Transverse colon (tissue), 4 donors: ENCODE results near the gene RPGR. TPM values are rescaled to one million over a fixed set of nuclear protein-coding genes. Genes with fewer than 3 reads are reported as not detected.

Experiments
- DNase-seq: peaks from one replicate; pipeline ENCODE4 v3.0.0-alpha.2; 2019
- H3K27ac ChIP-seq, 4 donors: fragments of 200-600 bp; sonication (generic); 2 replicates each; pipeline ENCODE4 v1.5.1; 2016 to 2018; ENCODE audit warnings: inconsistent platforms in 4 of 4
- H3K27me3 ChIP-seq: fragments of 200-600 bp; sonication (generic); 2 replicates; pipeline ENCODE4 v1.5.1; 2017; ENCODE audit warnings: inconsistent platforms
- H3K36me3 ChIP-seq, 4 donors: fragments of 200-600 bp; sonication (generic); 2 replicates each; pipeline ENCODE4 v1.5.1; 2017 to 2019; ENCODE audit warnings: inconsistent platforms in 4 of 4
- H3K4me1 ChIP-seq, 4 donors: fragments of 200-600 bp; sonication (generic); 2 replicates each; pipeline ENCODE4 v1.5.1; 2017 to 2020; ENCODE audit warnings: inconsistent platforms in 4 of 4
- H3K4me3 ChIP-seq, 4 donors: fragments of 200-600 bp; sonication (generic); 1 replicate in 1 of 4; 2 replicates in 3 of 4; pipeline versions ENCODE4 v1.5.1 to v1.6.1; 2017 to 2019; ENCODE audit warnings: inconsistent platforms in 4 of 4
- H3K9me3 ChIP-seq, 2 donors: fragments of 200-600 bp; sonication (generic); 2 replicates each; pipeline ENCODE4 v1.5.1; 2017 to 2019; ENCODE audit warnings: inconsistent platforms in 2 of 2
- EP300 ChIP-seq: sonication (generic); formaldehyde crosslinking; IDR thresholded peaks from one replicate; pipeline ENCODE4 v1.6.1; 2017; ENCODE audit warnings: antibody characterized with exemption, low read depth
- POLR2A ChIP-seq: fragments of 450-650 bp; IDR thresholded peaks from one replicate; pipeline ENCODE4 v1.6.1; 2016; ENCODE audit warnings: antibody characterized with exemption, mild to moderate bottlenecking, moderate library complexity
- POLR2AphosphoS5 ChIP-seq, 3 donors: sonication (generic); formaldehyde crosslinking; IDR thresholded peaks; one replicate each; pipeline ENCODE4 v1.6.1; 2016; ENCODE audit warnings: antibody characterized with exemption in 3 of 3
- WGBS, 2 donors: methylation state at CpG; one replicate each; pipeline ENCODE4 v1.1.5; 2018; ENCODE audit warnings: low coverage in 1 of 2; 5-methylcytosine and 5-hydroxymethylcytosine counted together
- in situ Hi-C, 4 donors: fragments of 200-750 bp; cut with MboI; loops; one replicate each; pipeline versions ENCODE4 v1.15.0 to v1.15.1; 2017; ENCODE audit warnings: low sequenced_read_pairs in 3 of 4, low pct_ligation_motif_present in 1 of 4, low pct_unique_long_range_greater_than_20kb in 1 of 4
- intact Hi-C: fragments of 100-400 bp; cut with DNase I; formaldehyde crosslinking; loops from one replicate; pipeline ENCODE4 v1.15.1; 2023; ENCODE audit warnings: low total_unique reads
- total RNA-seq, 4 donors: library from RNA; depleted of rRNA; stranded (reverse); fragments of >200 nt; gene quantifications; one replicate each; pipeline ENCODE4 v1.1.0, GENCODE V29; 2016
- TF ChIP-seq, protein P1 (sequence below), 5 experiments: fragments of 200-600 bp in 3 of 5; fragments of 450-650 bp in 2 of 5; sonication (generic) in 3 of 5; IDR thresholded peaks; 1 replicate in 2 of 5; 2 replicates in 3 of 5; pipeline ENCODE4 v1.5.1; 2016 to 2017; ENCODE audit warnings: antibody characterized with exemption in 5 of 5, inconsistent platforms in 3 of 5, mild to moderate bottlenecking in 2 of 5, moderate library complexity in 1 of 5

RPGR gene
- total RNA-seq, 4 donors from 2014 or later = 11.9 to 33.3 (median 23.7) TPM

DNA sequence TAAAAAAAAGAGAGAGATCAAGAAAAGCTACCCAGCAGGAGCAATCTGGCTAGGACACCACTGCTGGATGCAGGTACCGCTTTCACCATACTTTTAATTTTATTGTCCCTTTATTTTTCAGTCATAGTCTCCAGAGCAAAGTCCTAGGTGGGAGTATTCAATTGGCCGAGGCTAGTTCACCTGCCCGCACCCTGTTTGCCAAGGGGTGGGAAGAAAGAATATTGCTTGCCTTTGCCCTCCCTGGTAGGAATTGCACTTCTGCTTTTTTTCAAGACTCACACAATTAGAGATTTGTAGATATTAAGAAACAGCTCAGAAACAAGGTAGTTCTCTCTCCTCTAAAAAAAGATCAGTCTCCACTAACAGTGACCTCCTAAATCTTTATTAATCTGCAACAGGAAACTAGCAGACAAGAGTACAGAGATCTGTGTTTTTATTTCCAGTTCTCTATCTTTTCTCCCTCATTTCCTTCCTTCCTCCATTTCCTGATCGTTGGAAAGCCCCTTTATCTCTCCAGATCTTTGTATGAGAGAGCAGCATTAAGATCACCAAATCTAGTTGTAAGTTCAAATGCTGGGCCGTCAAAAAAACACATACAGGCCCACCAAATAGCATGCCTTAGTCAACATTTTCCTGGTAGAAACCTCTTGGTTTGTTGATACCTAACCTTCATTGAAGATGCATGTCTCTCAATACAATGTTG, 9.4 kb upstream of the RPGR start:
- peak; percentile 47 for DNase-seq

DNA sequence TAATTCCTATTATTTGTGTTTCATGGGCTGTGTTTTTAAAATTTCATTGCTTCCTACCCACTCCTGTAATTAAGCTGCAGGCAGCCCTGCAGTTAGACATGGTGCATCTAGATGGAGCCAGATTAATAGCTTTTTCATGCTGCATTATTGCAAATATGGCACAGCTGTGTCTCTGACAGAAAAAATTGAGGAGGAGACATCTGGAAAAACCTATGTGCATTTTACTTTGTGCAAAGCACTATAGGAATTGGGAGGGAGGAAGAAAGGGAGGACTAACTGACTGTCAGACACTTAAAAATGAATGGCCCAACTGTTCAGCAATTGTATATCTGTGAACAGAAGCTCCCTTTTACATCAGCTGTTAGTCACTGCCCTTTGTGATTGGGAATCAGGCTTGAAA, 8.1 kb upstream of the RPGR start:
- no peak for TF ChIP-seq EP300
- TF ChIP-seq, protein P1, sequence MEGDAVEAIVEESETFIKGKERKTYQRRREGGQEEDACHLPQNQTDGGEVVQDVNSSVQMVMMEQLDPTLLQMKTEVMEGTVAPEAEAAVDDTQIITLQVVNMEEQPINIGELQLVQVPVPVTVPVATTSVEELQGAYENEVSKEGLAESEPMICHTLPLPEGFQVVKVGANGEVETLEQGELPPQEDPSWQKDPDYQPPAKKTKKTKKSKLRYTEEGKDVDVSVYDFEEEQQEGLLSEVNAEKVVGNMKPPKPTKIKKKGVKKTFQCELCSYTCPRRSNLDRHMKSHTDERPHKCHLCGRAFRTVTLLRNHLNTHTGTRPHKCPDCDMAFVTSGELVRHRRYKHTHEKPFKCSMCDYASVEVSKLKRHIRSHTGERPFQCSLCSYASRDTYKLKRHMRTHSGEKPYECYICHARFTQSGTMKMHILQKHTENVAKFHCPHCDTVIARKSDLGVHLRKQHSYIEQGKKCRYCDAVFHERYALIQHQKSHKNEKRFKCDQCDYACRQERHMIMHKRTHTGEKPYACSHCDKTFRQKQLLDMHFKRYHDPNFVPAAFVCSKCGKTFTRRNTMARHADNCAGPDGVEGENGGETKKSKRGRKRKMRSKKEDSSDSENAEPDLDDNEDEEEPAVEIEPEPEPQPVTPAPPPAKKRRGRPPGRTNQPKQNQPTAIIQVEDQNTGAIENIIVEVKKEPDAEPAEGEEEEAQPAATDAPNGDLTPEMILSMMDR (IDR thresholded peaks at IDR 0.05) = peak in 1 of 5 experiments; percentile 19
- H3K9me3 ChIP-seq = no peaks in the 10 kb centered on the region
- intact Hi-C loops (no loop called here), in situ Hi-C loops (no loop called here)
- H3K4me1 ChIP-seq = peaks cover 0 to 14% (median 0%) of the 10 kb centered on the region in 4 donors
- no peak overlapping the region for H3K4me3 ChIP-seq
- no peaks in the 10 kb centered on the region for H3K27me3 ChIP-seq
- H3K36me3 ChIP-seq = no peaks in the 10 kb centered on the region
- no peak overlapping the region for H3K27ac ChIP-seq
- no peak for DNase-seq

More for the DNA sequence above, 9.4 kb upstream of the RPGR start:
- Histone ChIP-seq H3K4me1 (peaks cover 0 to 14% (median 0%) of the 10 kb centered on the region in 4 donors), H3K4me3 (no peak overlapping the region), H3K36me3 (no peaks in the 10 kb centered on the region), H3K9me3 (no peaks in the 10 kb centered on the region), H3K27ac (peak overlapping the region; percentile 37 to 63 (median 46)), H3K27me3 (no peaks in the 10 kb centered on the region)
- intact Hi-C loops = no loop called here
- 41 to 48% methylated on average over 2 to 5 of the region's 5 CpGs for WGBS, 2 donors
- in situ Hi-C loops = no loop called here
- peak in 1 of 3 donors; percentile 14 for TF ChIP-seq POLR2AphosphoS5 (IDR thresholded peaks at IDR 0.05)
- TF ChIP-seq, protein P1 (IDR thresholded peaks at IDR 0.05) = no peak
- TF ChIP-seq EP300 = no peak
- no peak for TF ChIP-seq POLR2A

DNA sequence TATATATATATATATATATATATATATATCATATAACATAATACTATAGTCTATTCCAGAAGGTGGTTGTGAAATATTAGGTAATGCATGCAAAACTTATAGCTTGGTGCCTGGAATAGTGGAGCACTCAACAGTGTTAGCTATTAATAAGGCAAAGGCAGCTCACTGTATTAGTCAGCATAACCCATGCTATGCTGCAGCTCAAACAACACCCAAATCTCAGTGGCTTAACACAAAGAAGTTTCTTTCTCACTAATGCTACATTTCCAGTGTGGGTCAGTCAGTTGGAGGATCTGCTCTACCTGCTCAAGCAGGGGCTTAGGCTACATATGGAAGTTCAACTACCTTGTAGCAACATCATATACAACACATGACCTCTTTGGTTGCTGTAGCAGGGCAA, 5.2 kb upstream of the RPGR start:
- no peak for DNase-seq
- Histone ChIP-seq H3K36me3 (no peaks in the 10 kb centered on the region), H3K4me1 (peaks cover 0 to 20% (median 0%) of the 10 kb centered on the region in 4 donors), H3K27me3 (no peaks in the 10 kb centered on the region), H3K4me3 (no peak overlapping the region), H3K27ac (no peak overlapping the region), H3K9me3 (no peaks in the 10 kb centered on the region)
- intact Hi-C loops = no loop called here
- TF ChIP-seq POLR2AphosphoS5 (IDR thresholded peaks at IDR 0.05) (no peak), EP300 (no peak), POLR2A (no peak)
- TF ChIP-seq, protein P1 (IDR thresholded peaks at IDR 0.05) = no peak
- in situ Hi-C loops = no loop called here

DNA sequence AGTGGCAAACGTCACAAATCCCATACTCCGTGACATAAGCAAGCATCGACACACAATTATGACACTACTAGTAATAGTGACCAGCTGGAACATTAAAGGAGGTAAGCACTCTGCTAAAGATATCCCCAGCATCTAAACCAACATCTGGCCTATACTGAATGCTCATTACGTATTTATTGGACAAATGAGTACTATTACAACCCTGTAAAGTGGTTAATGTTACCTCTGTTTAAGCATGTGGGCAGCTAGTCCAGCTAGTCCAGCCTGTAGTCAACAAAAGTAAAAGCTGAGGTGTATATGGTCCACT, 419 bp upstream of the RPGR start:
- peak overlapping the region; percentile 85 to 94 (median 89) for H3K27ac ChIP-seq
- 20 to 50% methylated on average over 1 to 4 of the region's 4 CpGs for WGBS, 2 donors
- intact Hi-C loops (no loop called here), in situ Hi-C loops (no loop called here)
- peaks cover 0 to 14% (median 0%) of the 10 kb centered on the region in 4 donors for H3K4me1 ChIP-seq
- TF ChIP-seq POLR2A (no peak), POLR2AphosphoS5 (IDR thresholded peaks at IDR 0.05) (no peak), EP300 (no peak)
- TF ChIP-seq, protein P1 (IDR thresholded peaks at IDR 0.05) = no peak
- H3K36me3 ChIP-seq = no peaks in the 10 kb centered on the region
- H3K27me3 ChIP-seq = no peaks in the 10 kb centered on the region
- no peak for DNase-seq
- peak overlapping the region in 2 of 4 donors; percentile 76 to 81 for H3K4me3 ChIP-seq
- H3K9me3 ChIP-seq = no peaks in the 10 kb centered on the region
